Measurements from ENCODE around the gene PGLYRP4.

DNA sequence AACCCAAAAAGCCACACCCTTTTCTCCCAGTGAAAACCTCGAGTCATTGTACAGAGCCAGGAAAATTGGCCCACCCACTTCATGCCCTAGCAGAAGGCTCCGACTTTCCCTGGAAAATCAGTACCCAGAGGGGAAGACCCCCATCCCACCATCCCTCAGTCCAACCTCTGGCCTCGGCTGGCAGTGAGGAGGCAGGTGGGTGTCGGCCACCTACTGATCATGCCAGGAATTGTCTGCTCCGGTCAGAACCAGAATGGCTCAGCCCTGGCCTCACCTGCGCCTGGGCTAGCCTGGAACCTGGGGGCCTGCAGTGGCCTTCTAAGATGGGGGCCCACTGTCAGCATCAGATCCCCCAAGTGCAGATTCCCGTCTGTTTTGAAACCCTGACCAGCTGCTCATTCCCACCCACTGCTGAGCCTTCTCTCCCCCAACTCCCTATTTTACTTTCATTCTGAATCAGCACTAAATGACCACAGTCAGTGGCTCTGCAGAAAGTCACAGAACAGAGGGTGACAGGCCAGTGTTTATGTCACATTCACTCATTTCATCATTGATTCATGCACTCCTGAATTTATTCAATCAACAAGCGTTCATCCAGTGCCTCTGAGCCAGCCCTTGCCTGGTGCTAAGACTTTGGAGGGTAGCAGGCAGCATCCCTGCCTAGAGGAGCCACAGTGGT, 6.0 kb upstream of the PGLYRP4 start:
- TF ChIP-seq CTCF (IDR thresholded peaks at IDR 0.05) (no peak), POLR2A (IDR thresholded peaks at IDR 0.05) (no peak)

Data from prostate gland (tissue), 2 donors.